Uterus (tissue), 2 donors: ENCODE measurements around the gene TRABD.

Experiments
- POLR2A ChIP-seq, 2 donors: fragments of 450-650 bp; IDR thresholded peaks; one replicate each; pipeline ENCODE4 v1.6.1; 2016; ENCODE audit warnings: antibody characterized with exemption in 2 of 2, mild to moderate bottlenecking in 1 of 2, moderate library complexity in 1 of 2
- TF ChIP-seq, protein P1 (sequence below), 4 experiments: fragments of 200-600 bp in 2 of 4; fragments of 450-650 bp in 2 of 4; sonication (generic) in 2 of 4; IDR thresholded peaks; one replicate each; pipeline ENCODE4 v1.5.1; 2016 to 2019; ENCODE audit warnings: antibody characterized with exemption in 4 of 4, mild to moderate bottlenecking in 2 of 4, moderate library complexity in 1 of 4

DNA sequence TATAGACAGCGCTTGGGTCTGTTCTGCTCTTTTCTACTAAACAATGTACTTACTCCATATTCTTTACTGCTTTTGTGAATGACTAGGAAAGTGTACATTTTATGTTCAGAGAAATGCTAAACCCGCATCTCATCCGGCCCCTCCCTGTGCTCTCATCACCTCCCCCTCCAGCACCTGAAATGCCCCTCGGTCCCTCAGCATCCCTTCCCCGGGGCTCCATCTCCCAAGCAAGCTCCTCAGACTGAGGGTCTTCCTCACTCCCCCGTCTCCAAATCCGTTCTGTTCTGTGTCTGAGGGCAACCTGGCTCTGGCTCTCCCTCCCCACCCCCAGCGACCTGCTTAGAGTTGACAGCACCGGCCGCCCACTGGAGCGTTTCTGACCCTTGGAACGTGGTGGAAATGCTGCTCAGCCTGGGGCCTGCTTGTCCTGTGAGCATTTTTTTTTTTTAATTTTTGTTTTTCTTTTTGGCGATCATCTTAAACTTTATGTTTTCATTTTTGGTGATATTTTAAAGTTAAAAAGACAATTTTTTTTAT is 16.5 kb downstream of the TRABD start:
- TF ChIP-seq, protein P1, sequence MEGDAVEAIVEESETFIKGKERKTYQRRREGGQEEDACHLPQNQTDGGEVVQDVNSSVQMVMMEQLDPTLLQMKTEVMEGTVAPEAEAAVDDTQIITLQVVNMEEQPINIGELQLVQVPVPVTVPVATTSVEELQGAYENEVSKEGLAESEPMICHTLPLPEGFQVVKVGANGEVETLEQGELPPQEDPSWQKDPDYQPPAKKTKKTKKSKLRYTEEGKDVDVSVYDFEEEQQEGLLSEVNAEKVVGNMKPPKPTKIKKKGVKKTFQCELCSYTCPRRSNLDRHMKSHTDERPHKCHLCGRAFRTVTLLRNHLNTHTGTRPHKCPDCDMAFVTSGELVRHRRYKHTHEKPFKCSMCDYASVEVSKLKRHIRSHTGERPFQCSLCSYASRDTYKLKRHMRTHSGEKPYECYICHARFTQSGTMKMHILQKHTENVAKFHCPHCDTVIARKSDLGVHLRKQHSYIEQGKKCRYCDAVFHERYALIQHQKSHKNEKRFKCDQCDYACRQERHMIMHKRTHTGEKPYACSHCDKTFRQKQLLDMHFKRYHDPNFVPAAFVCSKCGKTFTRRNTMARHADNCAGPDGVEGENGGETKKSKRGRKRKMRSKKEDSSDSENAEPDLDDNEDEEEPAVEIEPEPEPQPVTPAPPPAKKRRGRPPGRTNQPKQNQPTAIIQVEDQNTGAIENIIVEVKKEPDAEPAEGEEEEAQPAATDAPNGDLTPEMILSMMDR (IDR thresholded peaks at IDR 0.05) = no peak
- TF ChIP-seq POLR2A (IDR thresholded peaks at IDR 0.05) = no peak
